ENCODE data around the gene POMGNT2.
"Not testable (repeated sequence)": the region's sequence is repeated elsewhere in the genome, so short reads cannot be mapped to it uniquely, and the experiment has no call there.

POMGNT2 gene

DNA sequence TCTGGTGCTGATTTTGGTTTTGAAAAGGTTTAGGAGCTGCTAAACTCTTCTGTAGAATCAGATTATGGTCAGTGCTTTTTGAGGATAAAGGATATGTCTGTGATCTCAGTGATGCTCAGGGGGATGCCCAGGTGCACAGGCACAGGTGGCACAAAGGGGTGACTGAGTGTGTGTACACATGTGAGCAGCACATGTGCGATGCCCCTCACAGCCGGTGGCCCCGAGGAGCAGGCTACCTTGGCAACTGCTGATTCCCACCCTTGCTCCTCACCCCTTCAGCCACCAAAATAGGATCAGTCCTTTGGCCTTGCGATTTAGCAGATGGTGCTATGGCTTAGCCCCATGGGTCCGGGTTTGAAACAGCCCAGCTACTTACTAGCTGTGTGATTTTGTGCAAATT is 51.1 kb downstream of the POMGNT2 start:
- TF ChIP-seq ZFX (IDR thresholded peaks at IDR 0.05) (no peak), CTCF (conservative IDR thresholded peaks at IDR 0.05) (no peak)
- no peak overlapping the region for H3K27ac ChIP-seq

DNA sequence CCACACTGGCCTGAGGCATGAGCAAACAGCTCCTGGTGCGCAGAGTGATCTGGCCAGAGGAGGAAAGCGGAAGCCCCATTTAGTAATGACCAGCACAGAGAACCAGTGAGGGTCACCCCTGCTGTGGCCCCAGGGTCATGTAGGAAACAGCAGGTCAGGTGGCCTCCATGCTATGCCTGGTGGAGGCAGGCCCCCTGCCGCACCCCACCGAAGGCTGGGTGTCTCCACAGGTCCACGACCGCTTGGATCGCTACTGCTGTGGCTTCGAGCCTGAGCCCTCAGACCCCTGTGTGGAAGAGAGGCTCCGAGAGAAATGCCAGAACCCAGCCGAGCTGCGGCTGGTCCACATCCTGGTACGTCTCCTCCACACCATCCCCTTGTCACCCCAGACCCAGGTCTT is 52.6 kb downstream of the POMGNT2 start:
- TF ChIP-seq CTCF (conservative IDR thresholded peaks at IDR 0.05) (no peak), ZFX (IDR thresholded peaks at IDR 0.05) (no peak)
- no peak overlapping the region for H3K27ac ChIP-seq

GRCh38 chr3:43048470-43048869 is 57.4 kb downstream of the POMGNT2 start:
- H3K27ac ChIP-seq, result no peak overlapping the region
- TF ChIP-seq CTCF (conservative IDR thresholded peaks at IDR 0.05) (no peak), ZFX (IDR thresholded peaks at IDR 0.05) (no peak)

DNA sequence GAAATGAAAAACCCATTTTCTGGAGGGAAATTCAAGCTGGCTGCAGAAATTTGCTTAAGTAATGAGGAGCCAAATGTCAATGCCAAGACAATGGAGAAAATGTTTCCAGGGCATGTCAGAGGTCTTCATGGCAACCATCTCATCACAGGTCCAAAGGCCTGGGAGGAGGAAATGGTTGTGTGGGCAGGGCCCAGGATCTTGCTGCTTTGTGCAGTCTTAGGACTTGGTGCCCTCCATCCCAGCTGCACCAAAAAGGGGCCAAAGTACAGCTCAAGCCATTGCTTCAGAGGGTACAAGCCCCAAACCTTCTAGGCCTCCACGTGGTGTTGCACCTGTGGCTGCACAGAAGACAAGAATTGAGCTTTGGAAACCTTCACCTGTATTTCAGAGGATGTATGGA is 59.3 kb downstream of the POMGNT2 start:
- H3K27ac ChIP-seq, result no peak overlapping the region
- TF ChIP-seq CTCF (conservative IDR thresholded peaks at IDR 0.05), result no peak
- no peak for TF ChIP-seq ZFX (IDR thresholded peaks at IDR 0.05)

DNA sequence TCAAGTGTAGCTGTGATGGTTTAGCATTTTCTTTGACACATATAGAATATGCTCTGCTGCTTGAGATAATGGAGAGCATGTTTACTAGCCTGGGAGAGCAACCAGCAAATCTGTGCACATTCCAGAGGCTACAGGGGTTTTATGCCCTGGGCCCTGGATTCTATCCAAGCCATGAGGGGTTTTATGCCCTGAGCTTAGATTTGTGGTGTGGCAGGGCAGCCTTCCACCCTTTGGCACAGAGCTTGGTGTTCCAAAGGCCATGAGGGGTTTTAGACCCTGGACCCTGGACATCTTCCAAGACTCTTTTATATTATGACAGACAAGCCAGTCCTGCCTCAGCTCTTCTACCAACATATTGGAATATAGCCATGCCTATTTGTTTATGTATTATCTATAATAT is 60.8 kb downstream of the POMGNT2 start:
- H3K27ac ChIP-seq, result not testable (repeated sequence)

DNA sequence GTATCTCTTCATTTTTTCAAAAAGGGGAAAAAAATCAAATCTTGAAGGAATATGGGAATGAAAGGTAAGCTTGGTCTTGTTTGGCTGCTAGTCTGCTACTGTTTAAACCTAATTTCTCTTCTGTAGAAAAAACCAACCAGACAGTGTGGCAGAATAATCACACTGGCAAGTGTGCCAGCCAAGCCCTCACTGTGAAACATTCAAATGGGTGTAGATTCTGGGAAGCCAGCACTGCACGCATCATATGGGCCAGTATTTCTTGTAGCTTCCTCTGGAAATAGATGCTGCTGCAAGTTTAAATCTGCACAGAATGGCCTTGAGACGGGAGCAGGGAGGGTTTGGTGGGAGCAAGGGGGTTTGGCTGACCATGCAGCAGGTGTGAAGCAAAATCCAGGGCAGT is 62.1 kb downstream of the POMGNT2 start:
- TF ChIP-seq ZFX (IDR thresholded peaks at IDR 0.05) (no peak), CTCF (conservative IDR thresholded peaks at IDR 0.05) (no peak)
- no peak overlapping the region for H3K27ac ChIP-seq

DNA sequence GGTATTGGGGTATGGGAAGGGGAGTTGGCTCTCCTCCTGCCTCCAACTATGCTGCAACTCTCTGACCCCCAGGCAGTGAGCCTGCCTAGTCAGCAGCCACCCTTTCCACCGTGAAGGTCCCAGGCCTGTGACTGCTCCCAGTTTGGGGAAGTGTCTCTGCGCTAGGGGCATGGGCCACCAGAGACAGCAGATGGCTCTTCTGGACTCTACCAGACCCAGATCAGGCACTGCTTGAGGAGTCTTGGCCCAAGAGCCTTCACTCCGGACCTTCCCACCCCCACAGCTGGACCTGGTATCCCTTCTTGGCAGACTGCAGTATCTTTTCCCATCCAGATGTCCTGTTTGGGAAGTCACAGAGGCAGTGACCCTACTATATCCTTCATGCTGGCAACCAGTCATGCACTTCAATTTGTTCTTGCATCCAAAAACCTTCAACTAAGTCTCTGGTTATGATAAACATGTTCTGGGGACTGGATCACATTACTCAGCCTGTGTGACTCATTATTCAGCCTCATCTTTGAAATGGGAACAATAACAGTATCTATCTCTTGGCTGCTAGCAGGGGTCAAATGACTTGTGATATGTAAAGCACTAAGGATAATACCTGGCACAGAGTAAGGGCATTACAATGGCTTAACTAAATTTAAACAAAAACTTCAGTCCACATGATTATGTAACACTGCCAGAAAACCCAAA is 62.7 kb downstream of the POMGNT2 start:
- H3K27ac ChIP-seq, result no peak overlapping the region
- no peak for TF ChIP-seq CTCF (conservative IDR thresholded peaks at IDR 0.05)
- no peak for TF ChIP-seq ZFX (IDR thresholded peaks at IDR 0.05)

DNA sequence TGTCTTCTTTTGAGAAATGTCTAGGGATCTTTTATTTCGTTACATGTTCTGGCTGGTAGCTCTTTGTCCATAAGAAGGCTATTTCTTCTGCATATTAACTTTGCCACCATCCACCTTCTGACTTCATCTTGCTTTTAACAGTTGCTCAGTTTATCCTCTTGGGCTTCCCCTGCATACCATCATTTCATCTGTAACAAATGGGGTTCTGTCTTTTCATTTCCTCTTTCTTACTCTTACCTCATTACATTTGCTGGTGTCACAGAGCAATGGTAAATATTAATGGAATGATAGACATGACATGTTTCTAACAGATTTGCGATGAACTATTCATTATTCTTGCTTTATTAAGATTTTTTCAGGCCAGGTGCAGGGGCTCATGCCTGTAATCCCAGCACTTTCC is 64.4 kb downstream of the POMGNT2 start:
- no peak for TF ChIP-seq ZFX (IDR thresholded peaks at IDR 0.05)
- no peak for TF ChIP-seq CTCF (conservative IDR thresholded peaks at IDR 0.05)
- no peak overlapping the region for H3K27ac ChIP-seq
